Hepatocyte (in vitro differentiated cells): Measurements from ENCODE around the gene TGM2. TPM values are rescaled to one million over a fixed set of nuclear protein-coding genes. Genes with fewer than 3 reads are reported as not detected.

Experiments used
- DNase-seq: peaks from one replicate; pipeline ENCODE4 v3.0.0-alpha.2; 2016; ENCODE audit warnings: low spot score
- H2AFZ ChIP-seq: fragments of 200-600 bp; sonication (generic); 2 replicates; pipeline ENCODE4 v1.6.0; 2016; ENCODE audit warnings: antibody characterized with exemption, mild to moderate bottlenecking
- H3K27ac ChIP-seq: fragments of 200-600 bp; sonication (generic); 2 replicates; pipeline ENCODE4 v1.5.1; 2016; ENCODE audit warnings: mild to moderate bottlenecking
- H3K27me3 ChIP-seq: fragments of 200-600 bp; sonication (generic); 2 replicates; pipeline ENCODE4 v1.6.1; 2016
- H3K36me3 ChIP-seq: fragments of 200-600 bp; sonication (generic); replicated peaks from 2 replicates; pipeline ENCODE4 v1.5.1; 2016; ENCODE audit warnings: low read depth; ENCODE audit not compliant: insufficient read depth
- H3K4me1 ChIP-seq: fragments of 200-600 bp; sonication (generic); 2 replicates; pipeline ENCODE4 v1.5.1; 2016; ENCODE audit warnings: mild to moderate bottlenecking, moderate library complexity; ENCODE audit not compliant: insufficient read depth
- H3K4me2 ChIP-seq: fragments of 200-600 bp; sonication (generic); 2 replicates; pipeline ENCODE4 v1.6.0; 2016
- H3K4me3 ChIP-seq: fragments of 200-600 bp; sonication (generic); 2 replicates; pipeline ENCODE4 v1.5.1; 2016; ENCODE audit warnings: mild to moderate bottlenecking
- H3K79me2 ChIP-seq: fragments of 200-600 bp; sonication (generic); 2 replicates; pipeline ENCODE4 v1.6.0; 2017; ENCODE audit warnings: mild to moderate bottlenecking
- H3K9me2 ChIP-seq: fragments of 200-600 bp; sonication (generic); replicated peaks from 2 replicates; pipeline ENCODE4 v1.6.0; 2017; ENCODE audit warnings: mild to moderate bottlenecking; ENCODE audit not compliant: insufficient read depth
- H3K9me3 ChIP-seq: fragments of 200-600 bp; sonication (generic); 2 replicates; pipeline ENCODE4 v1.5.1; 2016; ENCODE audit warnings: low read depth, mild to moderate bottlenecking
- H4K20me1 ChIP-seq: fragments of 200-600 bp; sonication (generic); 2 replicates; pipeline ENCODE4 v1.6.0; 2016; ENCODE audit warnings: mild to moderate bottlenecking; ENCODE audit not compliant: insufficient read depth, poor library complexity, severe bottlenecking
- CTCF ChIP-seq: fragments of 200-600 bp; sonication (generic); IDR thresholded peaks from 2 replicates; pipeline ENCODE4 v1.5.1; 2016; ENCODE audit warnings: antibody characterized with exemption, mild to moderate bottlenecking; ENCODE audit not compliant: poor library complexity
- EZH2 ChIP-seq: fragments of 200-600 bp; sonication (generic); IDR thresholded peaks from 2 replicates; pipeline ENCODE4 v1.6.1; 2016; ENCODE audit warnings: antibody characterized with exemption, mild to moderate bottlenecking, borderline replicate concordance
- EZH2phosphoT487 ChIP-seq: fragments of 200-600 bp; sonication (generic); IDR thresholded peaks from one replicate; pipeline ENCODE4 v1.6.1; 2018; ENCODE audit warnings: antibody characterized with exemption, mild to moderate bottlenecking, low read depth, moderate library complexity; ENCODE audit not compliant: unreplicated experiment, severe bottlenecking
- WGBS: methylation state at CpG from one replicate; pipeline ENCODE4 v1.1.6; 2016; ENCODE audit warnings: low lambda C conversion rate; ENCODE audit errors: missing lambda C conversion rate; 5-methylcytosine and 5-hydroxymethylcytosine counted together
- polyA plus RNA-seq: library from polyadenylated mRNA; unstranded; fragments of >200 nt; fragmentation: Nextera tagmentation; extraction: Ambion mirVana; gene quantifications from 2 replicates; pipeline ENCODE4 v1.2.1, GENCODE V29; 2016
- total RNA-seq: library from RNA; depleted of rRNA; stranded (reverse); fragments of >200 nt; gene quantifications from 2 replicates; pipeline ENCODE4 v1.2.3, GENCODE V29; 2014

Gene TGM2
- total RNA-seq (120 and 133 TPM in 2 replicates), polyA plus RNA-seq (85.8 and 88.5 TPM in 2 replicates)

DNA sequence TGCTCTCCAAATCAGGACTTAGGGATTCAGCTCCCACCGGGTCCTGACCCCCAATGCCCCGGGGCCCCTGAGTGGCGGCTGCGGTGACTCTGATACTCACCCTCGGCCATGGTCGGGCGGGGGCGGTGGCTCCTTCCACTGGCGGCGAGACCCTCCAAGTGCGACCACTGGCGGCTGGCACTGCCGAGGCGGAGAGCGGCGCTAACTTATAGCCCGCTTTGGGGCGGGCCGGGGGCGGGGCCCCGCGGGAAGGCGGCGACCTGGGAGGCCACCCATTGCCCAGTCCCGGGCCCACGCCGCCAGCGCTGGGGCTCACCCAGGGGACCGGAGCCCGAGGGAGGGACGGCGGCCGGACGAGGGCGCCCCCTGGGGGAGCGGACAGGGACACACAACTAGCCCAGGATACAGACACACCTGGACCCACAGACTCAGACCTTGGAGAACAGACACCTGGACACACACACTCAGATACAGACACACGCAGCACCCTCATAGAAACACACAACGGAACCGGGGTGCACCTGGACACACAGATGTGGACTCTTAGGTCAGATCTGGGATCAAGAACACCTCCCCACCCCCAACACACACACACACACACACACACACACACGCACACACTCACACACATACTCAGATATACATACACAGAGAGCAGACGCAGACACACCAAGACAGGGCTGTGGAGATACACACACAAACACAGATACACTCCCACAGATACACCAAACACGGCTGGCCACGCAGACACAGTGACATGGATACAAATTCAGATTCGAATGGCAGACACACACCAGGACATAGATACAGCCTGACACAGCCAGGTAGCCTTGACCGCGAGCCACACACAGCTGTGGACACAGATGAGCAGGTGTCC is at the start of gene TGM2:
TGM2 (minus strand) TSS at position 182 of the 877 bp plus-strand sequence; CDS start at position 110, 72 bp downstream.
- peak within 1 kb of the TSS; percentile 98 for H3K4me2 ChIP-seq
- peak within 1 kb of the TSS; percentile 84 for H2AFZ ChIP-seq
- H3K4me1 ChIP-seq = peaks cover 52% of the 10 kb centered on the region
- peak within 1 kb of the TSS; percentile 62 for H3K27ac ChIP-seq
- peak; percentile 92 for DNase-seq
- no peaks in the 10 kb centered on the region for H3K9me2 ChIP-seq
- no peaks in the 10 kb centered on the region for H3K36me3 ChIP-seq
- no peaks in the 10 kb centered on the region for H4K20me1 ChIP-seq
- H3K4me3 ChIP-seq = peak within 1 kb of the TSS; percentile 75
- no peaks in the 10 kb centered on the region for H3K9me3 ChIP-seq
- no peaks in the 10 kb centered on the region for H3K27me3 ChIP-seq
- peaks cover 13% of the 10 kb centered on the region for H3K79me2 ChIP-seq
- TF ChIP-seq EZH2phosphoT487 = no peak
- TF ChIP-seq CTCF = peak; percentile 78
- TF ChIP-seq EZH2 = no peak
- WGBS = 33% methylated on average over 21 of the region's 46 CpGs

- Histone ChIP-seq H4K20me1 (no peaks in the 10 kb centered on the region), H3K36me3 (no peaks in the 10 kb centered on the region), H3K9me3 (no peaks in the 10 kb centered on the region), H3K27me3 (no peaks in the 10 kb centered on the region), H3K4me2 (no peak overlapping the region), H3K4me3 (no peak overlapping the region), H2AFZ (no peak overlapping the region), H3K79me2 (no peaks in the 10 kb centered on the region), H3K9me2 (no peaks in the 10 kb centered on the region), H3K4me1 (peaks cover 4% of the 10 kb centered on the region), H3K27ac (no peak overlapping the region)
- TF ChIP-seq CTCF (no peak), EZH2 (no peak), EZH2phosphoT487 (no peak)
- DNase-seq = no peak
- WGBS = 73% methylated on average over 19 of the region's 19 CpGs
Observed at GRCh38 chr20:38214256-38215193, 49.5 kb upstream of the TGM2 start.

GRCh38 chr20:38213607-38213940 is 48.5 kb upstream of the TGM2 start:
- TF ChIP-seq EZH2 (no peak), CTCF (no peak), EZH2phosphoT487 (no peak)
- Histone ChIP-seq H2AFZ (no peak overlapping the region), H3K9me3 (no peaks in the 10 kb centered on the region)

More at GRCh38 chr20:38213607-38213940, 48.5 kb upstream of the TGM2 start:
- no peaks in the 10 kb centered on the region for H3K9me2 ChIP-seq
- H3K79me2 ChIP-seq = no peaks in the 10 kb centered on the region
- no peaks in the 10 kb centered on the region for H4K20me1 ChIP-seq
- H3K36me3 ChIP-seq = no peaks in the 10 kb centered on the region
- DNase-seq = no peak
- WGBS = 97% methylated on average over 5 of the region's 5 CpGs
- peaks cover 7% of the 10 kb centered on the region for H3K4me1 ChIP-seq
- H3K27ac ChIP-seq = no peak overlapping the region
- no peak overlapping the region for H3K4me3 ChIP-seq
- H3K4me2 ChIP-seq = no peak overlapping the region
- no peaks in the 10 kb centered on the region for H3K27me3 ChIP-seq
